Activated CD4-positive, alpha-beta T cell treated with anti-CD3 and anti-CD28 coated beads, Interleukin-2, Interleukin-4, amounts not matched to agents 100 ng/mL and 50 ng/mL, durations not matched to agents 16 hours and 8 hours (primary cell): Measurements from ENCODE around the gene CACNA1A.

Source experiments
- DNase-seq: peaks from one replicate; pipeline ENCODE4 v3.0.0-alpha.2; 2020; ENCODE audit warnings: low spot score

Gene CACNA1A

GRCh38 chr19:13309864-13310263 lies 196.4 kb downstream of the CACNA1A start:
- no peak for DNase-seq

GRCh38 chr19:13303381-13304129 lies 202.7 kb downstream of the CACNA1A start:
- DNase-seq: no peak

- DNase-seq: no peak
Measured at GRCh38 chr19:13302526-13303270, 203.6 kb downstream of the CACNA1A start.

GRCh38 chr19:13301627-13302334 lies 204.5 kb downstream of the CACNA1A start:
- DNase-seq: no peak

- no peak for DNase-seq
Measured at GRCh38 chr19:13300421-13301030, 205.8 kb downstream of the CACNA1A start.

- DNase-seq: no peak
Measured at GRCh38 chr19:13299838-13300237, 206.4 kb downstream of the CACNA1A start.

- no peak for DNase-seq
Measured at GRCh38 chr19:13298565-13299481, 207.5 kb downstream of the CACNA1A start.

- DNase-seq: no peak
Measured at GRCh38 chr19:13297023-13297422, 209.3 kb downstream of the CACNA1A start.

- no peak for DNase-seq
Measured at GRCh38 chr19:13294812-13295567, 211.3 kb downstream of the CACNA1A start.

- DNase-seq: no peak
Measured at GRCh38 chr19:13291913-13292312, 214.4 kb downstream of the CACNA1A start.

- no peak for DNase-seq
Measured at GRCh38 chr19:13290741-13291140, 215.5 kb downstream of the CACNA1A start.

GRCh38 chr19:13289295-13289694 lies 217.0 kb downstream of the CACNA1A start:
- DNase-seq: no peak

- DNase-seq: no peak
Measured at GRCh38 chr19:13286195-13286985, 219.9 kb downstream of the CACNA1A start.

- no peak for DNase-seq
Measured at GRCh38 chr19:13284929-13285928, 221.1 kb downstream of the CACNA1A start.

- no peak for DNase-seq
Measured at GRCh38 chr19:13283871-13284270, 222.4 kb downstream of the CACNA1A start.

GRCh38 chr19:13282486-13283065 lies 223.7 kb downstream of the CACNA1A start:
- no peak for DNase-seq

- no peak for DNase-seq
Measured at GRCh38 chr19:13281567-13282291, 224.6 kb downstream of the CACNA1A start.
